Small intestine (tissue), 7 donors: ENCODE measurements around the gene SOX2. TPM values are rescaled to one million over a fixed set of nuclear protein-coding genes. Genes with fewer than 3 reads are reported as not detected.

Experiments
- DNase-seq, 2 donors: peaks; one replicate each; pipeline versions ENCODE4 v3.0.0 to v3.0.0-alpha.2; 2013
- FAIRE-seq: peaks from 2 replicates; lab custom pipeline; 2012; peaks lifted over from hg19 to GRCh38; lab: Jason Lieb, UNC
- H3K27ac ChIP-seq, 3 donors: one replicate each; pipeline ENCODE4 v1.5.1; 2013; ENCODE audit warnings: low read length in 2 of 3, mild to moderate bottlenecking in 2 of 3, control low read depth in 1 of 3, inconsistent platforms in 1 of 3, low read depth in 1 of 3, moderate library complexity in 1 of 3
- H3K27me3 ChIP-seq, 3 donors: one replicate each; pipeline ENCODE4 v1.6.1; 2013; ENCODE audit warnings: low read length in 3 of 3, inconsistent platforms in 1 of 3; ENCODE audit not compliant: control insufficient read depth in 3 of 3, insufficient read depth in 3 of 3
- H3K36me3 ChIP-seq, 3 donors: one replicate each; pipeline ENCODE4 v1.6.1; 2013; ENCODE audit warnings: low read length in 3 of 3, inconsistent platforms in 1 of 3, low read depth in 1 of 3, mild to moderate bottlenecking in 1 of 3, moderate library complexity in 1 of 3; ENCODE audit not compliant: control insufficient read depth in 3 of 3, insufficient read depth in 2 of 3
- H3K4me1 ChIP-seq, 3 donors: one replicate each; pipeline ENCODE4 v1.6.1; 2013; ENCODE audit warnings: low read length in 2 of 3, inconsistent platforms in 1 of 3, low read depth in 1 of 3, mild to moderate bottlenecking in 1 of 3, moderate library complexity in 1 of 3; ENCODE audit not compliant: control insufficient read depth in 3 of 3, insufficient read depth in 2 of 3
- H3K4me3 ChIP-seq, 3 donors: one replicate each; pipeline ENCODE4 v1.5.1; 2013; ENCODE audit warnings: low read length in 3 of 3, control low read depth in 1 of 3, inconsistent platforms in 1 of 3, low read depth in 1 of 3, mild to moderate bottlenecking in 1 of 3, moderate library complexity in 1 of 3
- H3K9me3 ChIP-seq, 2 donors: one replicate each; pipeline ENCODE4 v1.6.1; 2013; ENCODE audit warnings: low read depth in 1 of 2, low read length in 1 of 2; ENCODE audit not compliant: control insufficient read depth in 2 of 2, insufficient read depth in 1 of 2
- WGBS, 3 donors: extraction: QIAGEN DNeasy Blood & Tissue Kit; methylation state at CpG; one replicate each; pipeline ENCODE4 v1.1.7; 2013; 5-methylcytosine and 5-hydroxymethylcytosine counted together
- polyA plus RNA-seq, 4 donors: library from polyadenylated mRNA; stranded (reverse) in 3 of 4; unstranded in 1 of 4; fragments of 200-250 nt in 3 of 4; fragments of 120-200 nt in 1 of 4; gene quantifications; one replicate each; pipeline versions ENCODE4 v1.2.1 to v1.2.3, GENCODE V29; 2013
- donor health status: healthy with polysubstance abuse.
- donor health status: control.
- donor health status: control.
- donor health status: Bipolar disorder and iron deficiency.
- donor health status: healthy.

Gene SOX2
- polyA plus RNA-seq, 4 donors: 0.22 to 1.4 TPM; not detected in 2

DNA sequence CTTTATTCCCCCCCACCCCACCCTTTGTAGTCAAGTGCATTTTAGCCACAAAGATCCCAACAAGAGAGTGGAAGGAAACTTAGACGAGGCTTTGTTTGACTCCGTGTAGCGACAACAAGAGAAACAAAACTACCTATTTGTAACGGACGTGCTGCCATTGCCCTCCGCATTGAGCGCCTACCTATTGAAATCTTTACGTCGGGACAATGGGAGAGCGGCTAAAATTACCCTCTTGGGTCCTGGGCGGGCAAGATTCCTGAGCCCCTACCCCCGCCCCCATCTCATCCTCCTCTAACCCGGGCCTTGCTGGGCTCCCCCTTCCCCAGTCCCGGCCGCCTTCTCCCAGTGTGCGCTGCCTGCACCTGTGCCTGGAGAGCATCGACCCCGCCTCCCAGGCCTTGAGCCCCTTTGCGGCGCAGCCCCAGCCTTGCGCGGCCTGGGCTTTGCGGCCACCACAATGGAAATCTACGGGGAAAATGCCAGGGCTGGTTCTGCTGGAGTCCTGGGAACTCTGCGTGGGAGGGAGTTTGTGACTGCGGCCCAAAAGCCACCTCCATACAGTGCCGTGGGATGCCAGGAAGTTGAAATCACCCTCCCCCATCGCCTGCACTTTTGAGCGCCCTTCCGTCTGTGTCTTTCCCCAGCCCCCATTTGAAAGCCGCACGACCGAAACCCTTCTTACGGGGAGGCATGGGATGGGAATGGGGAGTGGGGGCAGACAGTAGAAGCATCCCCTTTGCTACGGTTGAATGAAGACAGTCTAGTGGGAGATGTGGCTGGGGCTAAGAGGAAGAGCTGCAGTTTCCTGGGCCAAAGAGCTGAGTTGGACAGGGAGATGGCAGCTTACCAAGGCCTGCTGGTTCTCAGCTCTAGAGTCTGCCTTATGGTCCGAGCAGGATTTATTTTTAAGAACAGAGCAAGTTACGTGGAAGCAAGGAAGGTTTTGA lies 1.1 kb upstream of the SOX2 start:
- 10 to 19% (median 18%) methylated on average over 37 of the region's 37 CpGs for WGBS, 3 donors
- Histone ChIP-seq H3K27ac (no peak overlapping the region), H3K36me3 (no peaks in the 10 kb centered on the region), H3K4me3 (no peak overlapping the region), H3K27me3 (peaks cover 4 to 63% (median 33%) of the 10 kb centered on the region in 3 donors), H3K4me1 (peaks cover 0 to 12% (median 8%) of the 10 kb centered on the region in 3 donors), H3K9me3 (no peaks in the 10 kb centered on the region)
- DNase-seq: no peak
- FAIRE-seq: no peak

DNA sequence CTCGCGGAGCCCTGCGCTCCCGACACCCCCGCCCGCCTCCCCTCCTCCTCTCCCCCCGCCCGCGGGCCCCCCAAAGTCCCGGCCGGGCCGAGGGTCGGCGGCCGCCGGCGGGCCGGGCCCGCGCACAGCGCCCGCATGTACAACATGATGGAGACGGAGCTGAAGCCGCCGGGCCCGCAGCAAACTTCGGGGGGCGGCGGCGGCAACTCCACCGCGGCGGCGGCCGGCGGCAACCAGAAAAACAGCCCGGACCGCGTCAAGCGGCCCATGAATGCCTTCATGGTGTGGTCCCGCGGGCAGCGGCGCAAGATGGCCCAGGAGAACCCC lies 464 bp downstream of the SOX2 start:
- Histone ChIP-seq H3K4me3 (peak overlapping the region; percentile 19 to 30 (median 27)), H3K4me1 (peaks cover 0 to 12% (median 8%) of the 10 kb centered on the region in 3 donors), H3K9me3 (no peaks in the 10 kb centered on the region), H3K27me3 (peaks cover 4 to 72% (median 35%) of the 10 kb centered on the region in 3 donors), H3K27ac (no peak overlapping the region), H3K36me3 (no peaks in the 10 kb centered on the region)
- no peak for DNase-seq
- no peak for FAIRE-seq
- WGBS, 3 donors: 2% methylated on average over 31 to 44 of the region's 44 CpGs

DNA sequence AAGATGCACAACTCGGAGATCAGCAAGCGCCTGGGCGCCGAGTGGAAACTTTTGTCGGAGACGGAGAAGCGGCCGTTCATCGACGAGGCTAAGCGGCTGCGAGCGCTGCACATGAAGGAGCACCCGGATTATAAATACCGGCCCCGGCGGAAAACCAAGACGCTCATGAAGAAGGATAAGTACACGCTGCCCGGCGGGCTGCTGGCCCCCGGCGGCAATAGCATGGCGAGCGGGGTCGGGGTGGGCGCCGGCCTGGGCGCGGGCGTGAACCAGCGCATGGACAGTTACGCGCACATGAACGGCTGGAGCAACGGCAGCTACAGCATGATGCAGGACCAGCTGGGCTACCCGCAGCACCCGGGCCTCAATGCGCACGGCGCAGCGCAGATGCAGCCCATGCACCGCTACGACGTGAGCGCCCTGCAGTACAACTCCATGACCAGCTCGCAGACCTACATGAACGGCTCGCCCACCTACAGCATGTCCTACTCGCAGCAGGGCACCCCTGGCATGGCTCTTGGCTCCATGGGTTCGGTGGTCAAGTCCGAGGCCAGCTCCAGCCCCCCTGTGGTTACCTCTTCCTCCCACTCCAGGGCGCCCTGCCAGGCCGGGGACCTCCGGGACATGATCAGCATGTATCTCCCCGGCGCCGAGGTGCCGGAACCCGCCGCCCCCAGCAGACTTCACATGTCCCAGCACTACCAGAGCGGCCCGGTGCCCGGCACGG lies 991 bp downstream of the SOX2 start:
- H3K4me3 ChIP-seq: no peak overlapping the region
- no peak for FAIRE-seq
- WGBS, 3 donors: 3 to 8% (median 5%) methylated on average over 55 to 65 of the region's 65 CpGs

DNA sequence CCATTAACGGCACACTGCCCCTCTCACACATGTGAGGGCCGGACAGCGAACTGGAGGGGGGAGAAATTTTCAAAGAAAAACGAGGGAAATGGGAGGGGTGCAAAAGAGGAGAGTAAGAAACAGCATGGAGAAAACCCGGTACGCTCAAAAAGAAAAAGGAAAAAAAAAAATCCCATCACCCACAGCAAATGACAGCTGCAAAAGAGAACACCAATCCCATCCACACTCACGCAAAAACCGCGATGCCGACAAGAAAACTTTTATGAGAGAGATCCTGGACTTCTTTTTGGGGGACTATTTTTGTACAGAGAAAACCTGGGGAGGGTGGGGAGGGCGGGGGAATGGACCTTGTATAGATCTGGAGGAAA lies 1.5 kb downstream of the SOX2 start:
- H3K27ac ChIP-seq: no peak overlapping the region
- no peak overlapping the region for H3K4me3 ChIP-seq
- FAIRE-seq: no peak
- H3K9me3 ChIP-seq: no peaks in the 10 kb centered on the region
- H3K27me3 ChIP-seq: peaks cover 4 to 79% (median 37%) of the 10 kb centered on the region in 3 donors
- H3K36me3 ChIP-seq: no peaks in the 10 kb centered on the region
- 5 to 7% (median 7%) methylated on average over 11 of the region's 11 CpGs for WGBS, 3 donors
- peaks cover 0 to 12% (median 8%) of the 10 kb centered on the region in 3 donors for H3K4me1 ChIP-seq
- DNase-seq: no peak

More for the DNA sequence above, 991 bp downstream of the SOX2 start:
- Histone ChIP-seq H3K4me1 (peaks cover 0 to 12% (median 8%) of the 10 kb centered on the region in 3 donors), H3K27ac (no peak overlapping the region), H3K27me3 (peaks cover 4 to 77% (median 37%) of the 10 kb centered on the region in 3 donors), H3K36me3 (no peaks in the 10 kb centered on the region), H3K9me3 (no peaks in the 10 kb centered on the region)
- DNase-seq: peak in 1 of 2 donors; percentile 49

DNA sequence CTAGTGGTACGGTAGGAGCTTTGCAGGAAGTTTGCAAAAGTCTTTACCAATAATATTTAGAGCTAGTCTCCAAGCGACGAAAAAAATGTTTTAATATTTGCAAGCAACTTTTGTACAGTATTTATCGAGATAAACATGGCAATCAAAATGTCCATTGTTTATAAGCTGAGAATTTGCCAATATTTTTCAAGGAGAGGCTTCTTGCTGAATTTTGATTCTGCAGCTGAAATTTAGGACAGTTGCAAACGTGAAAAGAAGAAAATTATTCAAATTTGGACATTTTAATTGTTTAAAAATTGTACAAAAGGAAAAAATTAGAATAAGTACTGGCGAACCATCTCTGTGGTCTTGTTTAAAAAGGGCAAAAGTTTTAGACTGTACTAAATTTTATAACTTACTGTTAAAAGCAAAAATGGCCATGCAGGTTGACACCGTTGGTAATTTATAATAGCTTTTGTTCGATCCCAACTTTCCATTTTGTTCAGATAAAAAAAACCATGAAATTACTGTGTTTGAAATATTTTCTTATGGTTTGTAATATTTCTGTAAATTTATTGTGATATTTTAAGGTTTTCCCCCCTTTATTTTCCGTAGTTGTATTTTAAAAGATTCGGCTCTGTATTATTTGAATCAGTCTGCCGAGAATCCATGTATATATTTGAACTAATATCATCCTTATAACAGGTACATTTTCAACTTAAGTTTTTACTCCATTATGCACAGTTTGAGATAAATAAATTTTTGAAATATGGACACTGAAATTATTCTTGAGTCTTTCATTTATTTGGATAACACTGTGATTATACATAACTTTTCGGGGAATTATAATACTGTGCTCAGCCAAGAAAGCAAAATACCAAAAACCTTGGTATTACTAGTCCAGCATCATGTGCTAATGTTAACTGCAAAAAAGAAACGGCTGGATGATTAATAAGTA lies 2.2 kb downstream of the SOX2 start:
- 12 to 17% (median 13%) methylated on average over 13 of the region's 13 CpGs for WGBS, 3 donors
- H3K4me3 ChIP-seq: no peak overlapping the region
- no peak for FAIRE-seq
- H3K36me3 ChIP-seq: no peaks in the 10 kb centered on the region
- H3K4me1 ChIP-seq: peaks cover 0 to 12% (median 8%) of the 10 kb centered on the region in 3 donors
- peaks cover 4 to 86% (median 40%) of the 10 kb centered on the region in 3 donors for H3K27me3 ChIP-seq
- DNase-seq: no peak
- no peaks in the 10 kb centered on the region for H3K9me3 ChIP-seq
- H3K27ac ChIP-seq: no peak overlapping the region

DNA sequence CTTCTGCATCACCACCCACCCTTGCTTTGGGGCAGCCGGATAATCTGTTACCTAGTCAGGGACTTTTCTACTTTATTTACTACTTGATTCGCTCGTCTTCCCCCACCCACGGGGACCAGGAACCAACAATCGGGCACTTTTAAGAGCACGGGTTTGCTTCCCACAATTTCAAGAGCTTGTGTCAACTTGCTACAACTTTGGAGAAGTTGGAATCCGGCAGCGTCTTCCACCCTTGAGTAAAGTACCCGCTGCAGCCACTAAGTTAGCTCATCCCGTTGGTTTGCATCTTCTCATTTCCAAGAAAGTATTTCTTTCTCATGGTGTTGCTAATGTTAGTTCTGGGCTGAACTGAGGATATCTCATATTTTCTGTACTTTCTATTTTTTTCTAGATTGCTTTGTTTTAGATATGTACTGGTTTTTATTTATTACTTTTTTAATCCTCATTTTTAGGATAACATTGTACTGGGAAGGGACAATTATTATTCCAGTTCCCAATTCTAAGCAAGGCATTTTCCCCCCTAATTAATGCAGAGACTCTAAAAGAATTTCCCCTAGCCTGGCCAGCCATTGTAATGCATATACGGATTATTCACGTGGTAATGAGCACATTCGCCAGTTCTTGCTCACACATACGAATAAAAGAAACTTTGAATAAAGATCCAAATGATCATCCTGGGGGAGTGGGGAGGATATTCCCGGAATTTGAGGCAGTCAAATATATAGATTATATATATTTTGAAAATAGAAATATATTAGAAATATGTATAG lies 4.0 kb downstream of the SOX2 start:
- DNase-seq: no peak
- no peak for FAIRE-seq

DNA sequence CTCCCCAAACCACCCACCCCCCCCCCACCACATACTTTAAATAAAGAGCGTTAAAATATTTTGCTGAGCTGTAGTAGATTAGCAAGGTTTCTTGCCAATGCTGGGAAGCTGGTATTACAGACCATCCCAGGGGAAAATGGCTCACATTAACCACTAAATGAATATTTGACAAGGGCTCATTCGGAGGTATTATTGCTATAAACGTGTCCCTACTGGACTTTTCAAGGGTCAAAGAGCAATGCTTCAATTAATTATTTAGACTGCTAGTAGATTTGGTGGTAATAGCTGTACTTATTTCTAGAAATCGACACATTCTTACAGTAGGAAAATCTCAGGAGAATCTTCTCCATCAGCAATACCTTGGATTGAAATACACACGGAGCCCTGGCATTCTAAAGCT lies 5.2 kb downstream of the SOX2 start:
- 10 to 13% (median 11%) methylated on average over 5 of the region's 5 CpGs for WGBS, 3 donors
- H3K4me1 ChIP-seq: peaks cover 0 to 3% (median 2%) of the 10 kb centered on the region in 3 donors
- H3K27me3 ChIP-seq: peaks cover 3 to 92% (median 35%) of the 10 kb centered on the region in 3 donors
- H3K27ac ChIP-seq: no peak overlapping the region
- H3K9me3 ChIP-seq: no peaks in the 10 kb centered on the region
- H3K4me3 ChIP-seq: no peak overlapping the region
- FAIRE-seq (no peak), DNase-seq (no peak)
- no peaks in the 10 kb centered on the region for H3K36me3 ChIP-seq

More for the DNA sequence above, 4.0 kb downstream of the SOX2 start:
- WGBS, 3 donors: 9 to 16% (median 14%) methylated on average over 15 of the region's 15 CpGs
- H3K4me3 ChIP-seq: no peak overlapping the region
- peaks cover 0 to 8% (median 7%) of the 10 kb centered on the region in 3 donors for H3K4me1 ChIP-seq
- H3K27me3 ChIP-seq: peaks cover 4 to 92% (median 46%) of the 10 kb centered on the region in 3 donors
- H3K27ac ChIP-seq: no peak overlapping the region
- H3K36me3 ChIP-seq: no peaks in the 10 kb centered on the region
- no peaks in the 10 kb centered on the region for H3K9me3 ChIP-seq
